K562 (cell line): ENCODE data around the gene SCRN1. TPM values are rescaled to one million over a fixed set of nuclear protein-coding genes. Genes with fewer than 3 reads are reported as not detected.

Experiments
- CCAR2 ChIP-seq: fragments of 200-400 bp; formaldehyde crosslinking; IDR thresholded peaks from 2 replicates; pipeline ENCODE4 v1.6.1; 2017; ENCODE audit warnings: mild to moderate bottlenecking, low read depth, low read length
- ELF2 ChIP-seq: fragments of 250-450 bp; sonication (Bioruptor Pico); IDR thresholded peaks from 2 replicates; pipeline ENCODE4 v1.5.0; 2021; ENCODE audit warnings: mild to moderate bottlenecking
- JUNB ChIP-seq: fragments of 450-650 bp; formaldehyde crosslinking; conservative IDR thresholded peaks from 2 replicates; pipeline ENCODE4 v1.4.0; 2020; ENCODE audit warnings: mild to moderate bottlenecking
- KDM1A ChIP-seq, 2 experiments: fragments of 450-650 bp; IDR thresholded peaks; 2 replicates each; pipeline ENCODE4 v1.6.1; 2016; ENCODE audit warnings: mild to moderate bottlenecking in 2 of 2
- TARDBP ChIP-seq: fragments of 450-650 bp; IDR thresholded peaks from 2 replicates; pipeline ENCODE4 v1.6.1; 2016
- TGIF2 ChIP-seq: sonication (generic); formaldehyde crosslinking; IDR thresholded peaks from 2 replicates; pipeline ENCODE4 v1.8.1; 2022; ENCODE audit warnings: mild to moderate bottlenecking, missing genetic modification reagents, moderate library complexity
- polyA plus RNA-seq, 8 experiments: library from polyadenylated mRNA; depleted of rRNA in 4 of 8; stranded (reverse) in 5 of 8; unstranded in 3 of 8; fragments of >200 nt; fragmentation: Nextera tagmentation in 2 of 8; fragmentation: Illumina TruSeq in 1 of 8; extraction: Ambion mirVana in 2 of 8; extraction: Trizol in 1 of 8; gene quantifications; 2 replicates each; pipeline versions ENCODE4 v1.2.1 to v1.2.3, GENCODE V29; 2011 to 2014; ENCODE audit warnings: inconsistent platforms in 1 of 8, missing spikeins in 1 of 8
- total RNA-seq, 7 experiments: library from RNA; depleted of rRNA in 6 of 7; stranded (reverse); fragments of >200 nt in 6 of 7; fragmentation: Illumina TruSeq in 2 of 7; extraction: Trizol in 2 of 7; gene quantifications; 2 replicates each; pipeline versions ENCODE4 v1.2.1 to v1.2.3, GENCODE V29; 2011 to 2021; ENCODE audit warnings: low replicate concordance in 1 of 7
- TF ChIP-seq, protein P1 (sequence below): fragments of 200-800 bp; sonication (Bioruptor generic); IDR thresholded peaks from 2 replicates; pipeline ENCODE4 v1.6.1; 2017; ENCODE audit warnings: missing genetic modification characterization, missing compliant biosample characterization
- TF ChIP-seq, protein P2 (sequence below): fragments of 200-600 bp; sonication (generic); IDR thresholded peaks from one replicate; pipeline ENCODE4 v1.6.1; 2012; ENCODE audit warnings: mild to moderate bottlenecking, low read depth, low read length, inconsistent platforms
- TF ChIP-seq, protein P3 (sequence below): fragments of 250-450 bp; sonication (Bioruptor Pico); IDR thresholded peaks from 2 replicates; pipeline ENCODE4 v1.4.0; 2020; ENCODE audit warnings: mild to moderate bottlenecking
- TF ChIP-seq, protein P4 (sequence below), 3 experiments: IDR thresholded peaks in 2 of 3; conservative IDR thresholded peaks in 1 of 3; 2 replicates each; pipeline ENCODE4 v1.5.1; 2011 to 2012; ENCODE audit warnings: low read length in 3 of 3, mild to moderate bottlenecking in 3 of 3, control low read depth in 2 of 3, improper control_type of control experiment in 1 of 3, inconsistent platforms in 1 of 3, low read depth in 1 of 3, mixed read lengths in 1 of 3, moderate library complexity in 1 of 3; ENCODE audit not compliant: insufficient read depth in 2 of 3

SCRN1 gene
- total and polyA plus RNA-seq, 9 of the 15 experiments (the other 6 are each of a cell fraction or from before 2014, with no cell fraction given): 0.13 to 1.4 (median 0.20) TPM

DNA sequence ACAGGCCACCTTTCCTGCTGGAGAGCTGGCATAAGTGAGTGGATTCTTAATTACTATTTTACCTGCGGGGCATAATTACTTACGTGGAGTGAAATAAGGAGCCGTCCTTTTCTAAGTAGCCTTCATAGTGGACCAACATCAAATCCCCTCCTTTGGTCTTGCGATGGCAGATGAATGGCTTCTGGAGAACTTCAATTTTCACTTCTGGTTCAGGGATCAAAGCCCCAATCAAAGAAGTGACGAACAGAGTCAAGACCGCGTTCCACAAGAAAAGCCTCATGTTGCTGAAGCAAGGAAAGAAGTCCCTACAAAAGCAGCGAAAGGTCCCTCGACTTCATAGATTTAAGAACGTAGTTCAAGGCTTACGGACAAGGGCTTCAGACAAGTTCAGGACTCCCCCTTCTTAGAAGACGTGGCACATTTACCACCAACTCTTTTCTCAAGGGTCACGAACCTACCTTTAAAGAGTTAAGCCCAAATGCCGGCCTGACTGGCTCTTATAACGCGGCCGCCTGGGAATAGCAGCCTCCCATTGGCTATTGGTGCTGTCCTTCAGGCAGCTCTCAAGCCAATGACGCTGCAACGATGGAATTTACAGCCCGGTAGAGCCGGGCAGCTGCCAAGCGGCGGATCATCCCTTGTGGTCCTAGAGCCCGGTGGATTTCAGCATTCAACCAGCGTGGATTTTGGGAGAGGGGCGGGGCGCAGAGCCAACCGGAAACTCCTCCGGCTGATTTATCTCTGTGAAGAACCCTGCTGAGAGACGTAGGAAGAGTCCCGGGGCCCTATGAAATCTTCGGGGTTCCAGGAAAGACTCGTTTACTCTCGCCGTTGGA is 36.8 kb upstream of the SCRN1 start, which contains the start of gene FKBP14 (continued):
- TF ChIP-seq, protein P1, sequence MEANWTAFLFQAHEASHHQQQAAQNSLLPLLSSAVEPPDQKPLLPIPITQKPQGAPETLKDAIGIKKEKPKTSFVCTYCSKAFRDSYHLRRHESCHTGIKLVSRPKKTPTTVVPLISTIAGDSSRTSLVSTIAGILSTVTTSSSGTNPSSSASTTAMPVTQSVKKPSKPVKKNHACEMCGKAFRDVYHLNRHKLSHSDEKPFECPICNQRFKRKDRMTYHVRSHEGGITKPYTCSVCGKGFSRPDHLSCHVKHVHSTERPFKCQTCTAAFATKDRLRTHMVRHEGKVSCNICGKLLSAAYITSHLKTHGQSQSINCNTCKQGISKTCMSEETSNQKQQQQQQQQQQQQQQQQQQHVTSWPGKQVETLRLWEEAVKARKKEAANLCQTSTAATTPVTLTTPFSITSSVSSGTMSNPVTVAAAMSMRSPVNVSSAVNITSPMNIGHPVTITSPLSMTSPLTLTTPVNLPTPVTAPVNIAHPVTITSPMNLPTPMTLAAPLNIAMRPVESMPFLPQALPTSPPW (CRISPR knock-in tag): peak; percentile 78
- TF ChIP-seq JUNB (CRISPR knock-in tag) (no peak), ELF2 (CRISPR knock-in tag) (no peak), TGIF2 (no peak), KDM1A (IDR thresholded peaks at IDR 0.05) (no peak), CCAR2 (no peak), TARDBP (no peak)
- TF ChIP-seq, protein P2, sequence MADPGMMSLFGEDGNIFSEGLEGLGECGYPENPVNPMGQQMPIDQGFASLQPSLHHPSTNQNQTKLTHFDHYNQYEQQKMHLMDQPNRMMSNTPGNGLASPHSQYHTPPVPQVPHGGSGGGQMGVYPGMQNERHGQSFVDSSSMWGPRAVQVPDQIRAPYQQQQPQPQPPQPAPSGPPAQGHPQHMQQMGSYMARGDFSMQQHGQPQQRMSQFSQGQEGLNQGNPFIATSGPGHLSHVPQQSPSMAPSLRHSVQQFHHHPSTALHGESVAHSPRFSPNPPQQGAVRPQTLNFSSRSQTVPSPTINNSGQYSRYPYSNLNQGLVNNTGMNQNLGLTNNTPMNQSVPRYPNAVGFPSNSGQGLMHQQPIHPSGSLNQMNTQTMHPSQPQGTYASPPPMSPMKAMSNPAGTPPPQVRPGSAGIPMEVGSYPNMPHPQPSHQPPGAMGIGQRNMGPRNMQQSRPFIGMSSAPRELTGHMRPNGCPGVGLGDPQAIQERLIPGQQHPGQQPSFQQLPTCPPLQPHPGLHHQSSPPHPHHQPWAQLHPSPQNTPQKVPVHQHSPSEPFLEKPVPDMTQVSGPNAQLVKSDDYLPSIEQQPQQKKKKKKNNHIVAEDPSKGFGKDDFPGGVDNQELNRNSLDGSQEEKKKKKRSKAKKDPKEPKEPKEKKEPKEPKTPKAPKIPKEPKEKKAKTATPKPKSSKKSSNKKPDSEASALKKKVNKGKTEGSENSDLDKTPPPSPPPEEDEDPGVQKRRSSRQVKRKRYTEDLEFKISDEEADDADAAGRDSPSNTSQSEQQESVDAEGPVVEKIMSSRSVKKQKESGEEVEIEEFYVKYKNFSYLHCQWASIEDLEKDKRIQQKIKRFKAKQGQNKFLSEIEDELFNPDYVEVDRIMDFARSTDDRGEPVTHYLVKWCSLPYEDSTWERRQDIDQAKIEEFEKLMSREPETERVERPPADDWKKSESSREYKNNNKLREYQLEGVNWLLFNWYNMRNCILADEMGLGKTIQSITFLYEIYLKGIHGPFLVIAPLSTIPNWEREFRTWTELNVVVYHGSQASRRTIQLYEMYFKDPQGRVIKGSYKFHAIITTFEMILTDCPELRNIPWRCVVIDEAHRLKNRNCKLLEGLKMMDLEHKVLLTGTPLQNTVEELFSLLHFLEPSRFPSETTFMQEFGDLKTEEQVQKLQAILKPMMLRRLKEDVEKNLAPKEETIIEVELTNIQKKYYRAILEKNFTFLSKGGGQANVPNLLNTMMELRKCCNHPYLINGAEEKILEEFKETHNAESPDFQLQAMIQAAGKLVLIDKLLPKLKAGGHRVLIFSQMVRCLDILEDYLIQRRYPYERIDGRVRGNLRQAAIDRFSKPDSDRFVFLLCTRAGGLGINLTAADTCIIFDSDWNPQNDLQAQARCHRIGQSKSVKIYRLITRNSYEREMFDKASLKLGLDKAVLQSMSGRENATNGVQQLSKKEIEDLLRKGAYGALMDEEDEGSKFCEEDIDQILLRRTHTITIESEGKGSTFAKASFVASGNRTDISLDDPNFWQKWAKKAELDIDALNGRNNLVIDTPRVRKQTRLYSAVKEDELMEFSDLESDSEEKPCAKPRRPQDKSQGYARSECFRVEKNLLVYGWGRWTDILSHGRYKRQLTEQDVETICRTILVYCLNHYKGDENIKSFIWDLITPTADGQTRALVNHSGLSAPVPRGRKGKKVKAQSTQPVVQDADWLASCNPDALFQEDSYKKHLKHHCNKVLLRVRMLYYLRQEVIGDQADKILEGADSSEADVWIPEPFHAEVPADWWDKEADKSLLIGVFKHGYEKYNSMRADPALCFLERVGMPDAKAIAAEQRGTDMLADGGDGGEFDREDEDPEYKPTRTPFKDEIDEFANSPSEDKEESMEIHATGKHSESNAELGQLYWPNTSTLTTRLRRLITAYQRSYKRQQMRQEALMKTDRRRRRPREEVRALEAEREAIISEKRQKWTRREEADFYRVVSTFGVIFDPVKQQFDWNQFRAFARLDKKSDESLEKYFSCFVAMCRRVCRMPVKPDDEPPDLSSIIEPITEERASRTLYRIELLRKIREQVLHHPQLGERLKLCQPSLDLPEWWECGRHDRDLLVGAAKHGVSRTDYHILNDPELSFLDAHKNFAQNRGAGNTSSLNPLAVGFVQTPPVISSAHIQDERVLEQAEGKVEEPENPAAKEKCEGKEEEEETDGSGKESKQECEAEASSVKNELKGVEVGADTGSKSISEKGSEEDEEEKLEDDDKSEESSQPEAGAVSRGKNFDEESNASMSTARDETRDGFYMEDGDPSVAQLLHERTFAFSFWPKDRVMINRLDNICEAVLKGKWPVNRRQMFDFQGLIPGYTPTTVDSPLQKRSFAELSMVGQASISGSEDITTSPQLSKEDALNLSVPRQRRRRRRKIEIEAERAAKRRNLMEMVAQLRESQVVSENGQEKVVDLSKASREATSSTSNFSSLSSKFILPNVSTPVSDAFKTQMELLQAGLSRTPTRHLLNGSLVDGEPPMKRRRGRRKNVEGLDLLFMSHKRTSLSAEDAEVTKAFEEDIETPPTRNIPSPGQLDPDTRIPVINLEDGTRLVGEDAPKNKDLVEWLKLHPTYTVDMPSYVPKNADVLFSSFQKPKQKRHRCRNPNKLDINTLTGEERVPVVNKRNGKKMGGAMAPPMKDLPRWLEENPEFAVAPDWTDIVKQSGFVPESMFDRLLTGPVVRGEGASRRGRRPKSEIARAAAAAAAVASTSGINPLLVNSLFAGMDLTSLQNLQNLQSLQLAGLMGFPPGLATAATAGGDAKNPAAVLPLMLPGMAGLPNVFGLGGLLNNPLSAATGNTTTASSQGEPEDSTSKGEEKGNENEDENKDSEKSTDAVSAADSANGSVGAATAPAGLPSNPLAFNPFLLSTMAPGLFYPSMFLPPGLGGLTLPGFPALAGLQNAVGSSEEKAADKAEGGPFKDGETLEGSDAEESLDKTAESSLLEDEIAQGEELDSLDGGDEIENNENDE: no peak
- TF ChIP-seq, protein P3, sequence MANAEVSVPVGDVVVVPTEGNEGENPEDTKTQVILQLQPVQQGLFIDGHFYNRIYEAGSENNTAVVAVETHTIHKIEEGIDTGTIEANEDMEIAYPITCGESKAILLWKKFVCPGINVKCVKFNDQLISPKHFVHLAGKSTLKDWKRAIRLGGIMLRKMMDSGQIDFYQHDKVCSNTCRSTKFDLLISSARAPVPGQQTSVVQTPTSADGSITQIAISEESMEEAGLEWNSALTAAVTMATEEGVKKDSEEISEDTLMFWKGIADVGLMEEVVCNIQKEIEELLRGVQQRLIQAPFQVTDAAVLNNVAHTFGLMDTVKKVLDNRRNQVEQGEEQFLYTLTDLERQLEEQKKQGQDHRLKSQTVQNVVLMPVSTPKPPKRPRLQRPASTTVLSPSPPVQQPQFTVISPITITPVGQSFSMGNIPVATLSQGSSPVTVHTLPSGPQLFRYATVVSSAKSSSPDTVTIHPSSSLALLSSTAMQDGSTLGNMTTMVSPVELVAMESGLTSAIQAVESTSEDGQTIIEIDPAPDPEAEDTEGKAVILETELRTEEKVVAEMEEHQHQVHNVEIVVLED (CRISPR knock-in tag): no peak
- TF ChIP-seq, protein P4, sequence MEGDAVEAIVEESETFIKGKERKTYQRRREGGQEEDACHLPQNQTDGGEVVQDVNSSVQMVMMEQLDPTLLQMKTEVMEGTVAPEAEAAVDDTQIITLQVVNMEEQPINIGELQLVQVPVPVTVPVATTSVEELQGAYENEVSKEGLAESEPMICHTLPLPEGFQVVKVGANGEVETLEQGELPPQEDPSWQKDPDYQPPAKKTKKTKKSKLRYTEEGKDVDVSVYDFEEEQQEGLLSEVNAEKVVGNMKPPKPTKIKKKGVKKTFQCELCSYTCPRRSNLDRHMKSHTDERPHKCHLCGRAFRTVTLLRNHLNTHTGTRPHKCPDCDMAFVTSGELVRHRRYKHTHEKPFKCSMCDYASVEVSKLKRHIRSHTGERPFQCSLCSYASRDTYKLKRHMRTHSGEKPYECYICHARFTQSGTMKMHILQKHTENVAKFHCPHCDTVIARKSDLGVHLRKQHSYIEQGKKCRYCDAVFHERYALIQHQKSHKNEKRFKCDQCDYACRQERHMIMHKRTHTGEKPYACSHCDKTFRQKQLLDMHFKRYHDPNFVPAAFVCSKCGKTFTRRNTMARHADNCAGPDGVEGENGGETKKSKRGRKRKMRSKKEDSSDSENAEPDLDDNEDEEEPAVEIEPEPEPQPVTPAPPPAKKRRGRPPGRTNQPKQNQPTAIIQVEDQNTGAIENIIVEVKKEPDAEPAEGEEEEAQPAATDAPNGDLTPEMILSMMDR (IDR thresholded peaks at IDR 0.05 in 2 of 3, conservative IDR thresholded peaks at IDR 0.05 in 1 of 3; ENCODE audit: insufficient read depth in 2 of 3, low read depth in 1 of 3, low read length in 3 of 3): peak in 1 of 3 experiments; percentile 2; a peak in 1 of 6 replicates
